H54 (cell line): ENCODE data around the gene RASGEF1B.

ENCODE experiments used
- DNase-seq: peaks from one replicate; pipeline ENCODE4 v3.0.0; 2011; ENCODE audit warnings: low spot score, mixed read lengths; ENCODE audit not compliant: insufficient read length
- FAIRE-seq: peaks from 3 replicates; lab custom pipeline; 2011; peaks lifted over from hg19 to GRCh38; lab: Jason Lieb, UNC
- POLR2A ChIP-seq: IDR thresholded peaks from 2 replicates; pipeline ENCODE4 v1.6.1; 2011; ENCODE audit warnings: low read depth, mild to moderate bottlenecking, low read length

The RASGEF1B gene

GRCh38 chr4:81471588-81472280, at the start of gene RASGEF1B:
Gene RASGEF1B (minus strand): TSS chr4:81471907. CDS start chr4:81459508, 12,399 bp downstream.
- no peak for TF ChIP-seq POLR2A

GRCh38 chr4:81519856-81520255, 48.1 kb upstream of the RASGEF1B start:
- FAIRE-seq (no peak), DNase-seq (no peak)
- TF ChIP-seq POLR2A = no peak

More at GRCh38 chr4:81471588-81472280, at the start of gene RASGEF1B:
- FAIRE-seq = no peak
- no peak for DNase-seq

DNA sequence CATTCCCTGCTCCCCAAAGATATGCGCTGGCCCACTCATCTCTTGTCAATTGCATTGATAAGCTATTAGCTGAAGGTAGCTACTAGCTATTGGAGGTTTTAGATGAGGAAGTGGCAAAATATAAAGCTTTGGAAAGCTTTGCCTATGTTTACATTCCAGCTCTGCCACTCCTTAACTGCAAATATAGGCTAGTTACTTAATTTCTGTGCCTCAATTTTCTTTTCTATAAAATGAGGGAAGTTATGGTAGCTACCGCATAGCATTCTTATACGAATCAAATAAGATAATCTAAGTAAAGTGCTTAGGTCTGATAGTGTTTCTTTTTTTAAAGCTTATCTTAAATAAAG, 47.7 kb upstream of the RASGEF1B start:
- no peak for TF ChIP-seq POLR2A
- no peak for FAIRE-seq
- DNase-seq = no peak

DNA sequence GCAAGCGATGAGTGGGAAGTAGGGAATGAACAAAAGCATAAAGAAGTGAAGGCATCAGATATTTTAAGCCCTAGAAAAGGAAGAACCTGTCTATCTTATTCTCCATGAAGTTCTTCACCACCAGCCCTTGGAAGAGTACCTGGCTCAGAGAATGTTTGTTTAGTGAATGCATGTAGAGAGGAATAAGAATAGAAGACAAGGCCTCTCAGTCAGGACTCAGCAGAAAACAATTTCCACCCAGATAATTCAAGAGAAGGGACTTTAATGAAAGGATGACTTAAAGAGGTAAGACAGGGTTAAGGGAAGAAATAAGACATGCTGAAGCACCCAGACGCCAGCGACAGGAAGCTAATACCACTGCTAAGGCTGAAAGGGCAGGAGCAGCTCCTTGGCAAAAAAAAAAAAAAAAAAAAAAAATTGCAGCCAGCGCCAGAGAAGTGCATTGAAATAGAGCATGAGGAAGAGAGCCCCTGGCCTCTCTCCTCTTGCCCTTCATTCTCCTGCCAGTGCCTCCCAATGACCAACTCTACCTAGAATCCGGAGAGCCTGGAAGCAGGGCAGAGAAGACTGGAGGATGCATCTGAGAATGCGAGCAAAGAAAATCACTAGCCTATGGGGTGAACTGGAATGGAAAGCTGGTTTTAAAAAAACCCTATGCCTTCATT, 47.2 kb upstream of the RASGEF1B start:
- DNase-seq (no peak), FAIRE-seq (no peak)
- no peak for TF ChIP-seq POLR2A

DNA sequence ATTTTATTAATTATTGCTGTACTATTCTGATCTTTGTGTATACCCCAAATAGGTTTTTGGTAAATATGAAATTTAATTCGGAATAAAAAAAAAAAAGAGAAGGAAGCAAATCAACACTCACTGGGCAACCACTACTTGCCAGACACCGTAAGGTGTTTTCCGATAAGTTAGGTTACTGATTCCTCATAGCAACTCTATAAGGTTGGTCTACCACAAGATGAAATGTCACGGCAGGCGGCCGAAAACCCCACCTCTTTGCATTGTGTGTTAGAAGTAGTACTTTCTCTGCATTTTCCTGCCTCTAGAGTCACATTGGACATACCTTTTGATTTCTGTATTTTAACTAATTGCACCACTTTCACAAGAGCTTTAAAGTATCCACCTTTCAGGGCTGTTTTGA, 44.5 kb upstream of the RASGEF1B start:
- TF ChIP-seq POLR2A = no peak
- FAIRE-seq (no peak), DNase-seq (no peak)

GRCh38 chr4:81512757-81513501, 41.2 kb upstream of the RASGEF1B start:
- no peak for DNase-seq
- no peak for TF ChIP-seq POLR2A
- FAIRE-seq = no peak

GRCh38 chr4:81512001-81512756, 40.5 kb upstream of the RASGEF1B start:
- FAIRE-seq (no peak), DNase-seq (no peak)
- TF ChIP-seq POLR2A = no peak

GRCh38 chr4:81510643-81511178, 39.0 kb upstream of the RASGEF1B start:
- FAIRE-seq = no peak
- no peak for TF ChIP-seq POLR2A

GRCh38 chr4:81509822-81510221, 38.1 kb upstream of the RASGEF1B start:
- no peak for TF ChIP-seq POLR2A
- DNase-seq (no peak), FAIRE-seq (no peak)

More at GRCh38 chr4:81510643-81511178, 39.0 kb upstream of the RASGEF1B start:
- DNase-seq = no peak

GRCh38 chr4:81509191-81509590, 37.5 kb upstream of the RASGEF1B start:
- no peak for FAIRE-seq
- DNase-seq = no peak
- TF ChIP-seq POLR2A = no peak

GRCh38 chr4:81508411-81509185, 36.9 kb upstream of the RASGEF1B start:
- FAIRE-seq (no peak), DNase-seq (no peak)
- no peak for TF ChIP-seq POLR2A

DNA sequence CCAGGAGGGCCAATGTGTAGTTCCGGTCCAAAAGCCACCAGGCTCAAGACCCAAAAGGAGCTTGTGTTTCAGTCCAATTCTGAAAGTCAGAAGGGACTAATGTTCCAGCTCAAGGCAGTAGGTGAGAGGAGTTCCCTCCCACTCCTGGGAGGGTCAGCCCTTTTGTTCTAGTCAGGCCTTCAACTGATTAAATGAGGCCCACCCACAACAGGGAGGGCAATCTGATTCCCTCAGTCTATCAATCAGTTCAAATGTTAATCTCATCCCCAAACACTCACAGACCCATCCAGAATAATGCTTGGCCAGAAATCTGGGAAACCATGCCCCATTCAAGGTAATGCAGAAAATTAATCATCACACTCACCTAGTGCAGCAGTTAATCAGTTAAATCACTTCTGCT, 35.8 kb upstream of the RASGEF1B start:
- no peak for FAIRE-seq
- no peak for TF ChIP-seq POLR2A
- DNase-seq = no peak

DNA sequence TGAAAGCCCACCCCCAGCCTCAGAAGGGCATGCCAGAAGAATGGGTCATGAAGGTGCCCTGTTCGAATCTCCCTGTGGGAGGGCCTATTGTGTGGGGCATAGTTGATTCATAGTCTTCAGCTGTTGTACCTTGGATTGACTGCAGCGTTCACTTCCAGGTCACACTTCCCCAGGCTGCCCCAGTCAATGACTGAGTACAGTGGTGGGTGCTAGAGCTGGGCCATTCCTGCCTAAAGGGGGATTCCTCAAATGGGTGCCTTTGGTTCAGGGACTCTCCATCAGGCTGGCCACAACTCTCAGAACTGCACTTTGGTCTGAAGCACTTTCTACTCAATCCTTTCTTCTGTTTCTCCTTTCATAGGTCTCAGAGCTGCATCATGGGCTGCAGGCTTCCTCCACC, 35.0 kb upstream of the RASGEF1B start:
- DNase-seq (no peak), FAIRE-seq (no peak)
- no peak for TF ChIP-seq POLR2A
